Coronary artery (tissue), 2 donors: ENCODE results near the gene CYBC1.
"Not testable (repeated sequence)": the region's sequence is repeated elsewhere in the genome, so short reads cannot be mapped to it uniquely, and the experiment has no call there.

Source experiments
- DNase-seq: peaks from one replicate; pipeline ENCODE4 v3.0.0-alpha.2; 2017; ENCODE audit warnings: low spot score
- H3K27ac ChIP-seq, 2 donors: fragments of 200-600 bp; sonication (generic); one replicate each; pipeline ENCODE4 v1.5.1; 2016 to 2019
- H3K4me3 ChIP-seq: fragments of 200-600 bp; sonication (generic); 2 replicates; pipeline ENCODE4 v1.5.1; 2016; ENCODE audit warnings: mild to moderate bottlenecking, moderate library complexity
- CTCF ChIP-seq: fragments of 200-600 bp; sonication (generic); IDR thresholded peaks from one replicate; pipeline ENCODE4 v1.5.1; 2019; ENCODE audit warnings: antibody characterized with exemption

CYBC1 gene

GRCh38 chr17:82463925-82464566, 13.5 kb upstream of the CYBC1 start:
- H3K27ac ChIP-seq: peak overlapping the region; percentile 13 to 78
- no peak for TF ChIP-seq CTCF
- DNase-seq: no peak

GRCh38 chr17:82463391-82463790, 12.8 kb upstream of the CYBC1 start:
- no peak for DNase-seq
- Histone ChIP-seq H3K27ac (peak overlapping the region; percentile 13 to 78), H3K4me3 (no peak overlapping the region)
- TF ChIP-seq CTCF: no peak

More at GRCh38 chr17:82463925-82464566, 13.5 kb upstream of the CYBC1 start:
- no peak overlapping the region for H3K4me3 ChIP-seq

- TF ChIP-seq CTCF: no peak
- no peak for DNase-seq
Measured at GRCh38 chr17:82461827-82462524, 11.4 kb upstream of the CYBC1 start.

GRCh38 chr17:82459936-82460335, 9.4 kb upstream of the CYBC1 start:
- not testable (repeated sequence) for H3K4me3 ChIP-seq, DNase-seq, H3K27ac ChIP-seq

More at GRCh38 chr17:82461827-82462524, 11.4 kb upstream of the CYBC1 start:
- Histone ChIP-seq H3K27ac (no peak overlapping the region), H3K4me3 (no peak overlapping the region)

- no peak for DNase-seq
- peak overlapping the region; percentile 99 to 100 for H3K27ac ChIP-seq
- TF ChIP-seq CTCF: no peak
- H3K4me3 ChIP-seq: peak overlapping the region; percentile 94
Measured at GRCh38 chr17:82458885-82459424, 8.4 kb upstream of the CYBC1 start.

- Histone ChIP-seq H3K4me3 (peak within 1 kb of the TSS; percentile 94), H3K27ac (peak within 1 kb of the TSS; percentile 99 to 100)
- DNase-seq: peak; percentile 99
- TF ChIP-seq CTCF: no peak
Measured at GRCh38 chr17:82458179-82458884, 7.8 kb upstream of the CYBC1 start, which contains the start of gene NARF. NARF (plus strand) TSS chr17:82458741; CDS start chr17:82458804, 63 bp downstream.

GRCh38 chr17:82457929-82458178, 7.3 kb upstream of the CYBC1 start:
- Histone ChIP-seq H3K27ac (peak overlapping the region; percentile 99 to 100), H3K4me3 (peak overlapping the region; percentile 94)
- no peak for TF ChIP-seq CTCF
- DNase-seq: no peak
